Hepatocyte (in vitro differentiated cells): ENCODE measurements around the gene DENND2D.

Source experiments
- CTCF ChIP-seq: fragments of 200-600 bp; sonication (generic); IDR thresholded peaks from 2 replicates; pipeline ENCODE4 v1.5.1; 2016; ENCODE audit warnings: antibody characterized with exemption, mild to moderate bottlenecking; ENCODE audit not compliant: poor library complexity
- EZH2 ChIP-seq: fragments of 200-600 bp; sonication (generic); IDR thresholded peaks from 2 replicates; pipeline ENCODE4 v1.6.1; 2016; ENCODE audit warnings: antibody characterized with exemption, mild to moderate bottlenecking, borderline replicate concordance
- EZH2phosphoT487 ChIP-seq: fragments of 200-600 bp; sonication (generic); IDR thresholded peaks from one replicate; pipeline ENCODE4 v1.6.1; 2018; ENCODE audit warnings: antibody characterized with exemption, mild to moderate bottlenecking, low read depth, moderate library complexity; ENCODE audit not compliant: unreplicated experiment, severe bottlenecking

GRCh38 chr1:111216751-111217150 lies 16.3 kb upstream of the DENND2D start:
- no peak for TF ChIP-seq CTCF
- no peak for TF ChIP-seq EZH2
- TF ChIP-seq EZH2phosphoT487: no peak
